GM12875 (cell line): Measurements from ENCODE around the gene PLA2G7.

Source experiments
- H3K4me3 ChIP-seq: one replicate; pipeline ENCODE4 v1.5.1; 2011; ENCODE audit warnings: low read depth, low read length, control low read depth
- TF ChIP-seq, protein P1 (sequence below): IDR thresholded peaks from 2 replicates; pipeline ENCODE4 v1.5.1; 2011; ENCODE audit warnings: low read depth, mild to moderate bottlenecking, control low read depth, inconsistent platforms, low read length, moderate library complexity, borderline replicate concordance; ENCODE audit not compliant: insufficient read depth

Gene PLA2G7

GRCh38 chr6:46715141-46715540 lies 20.0 kb downstream of the PLA2G7 start:
- H3K4me3 ChIP-seq: no peak overlapping the region
- TF ChIP-seq, protein P1, sequence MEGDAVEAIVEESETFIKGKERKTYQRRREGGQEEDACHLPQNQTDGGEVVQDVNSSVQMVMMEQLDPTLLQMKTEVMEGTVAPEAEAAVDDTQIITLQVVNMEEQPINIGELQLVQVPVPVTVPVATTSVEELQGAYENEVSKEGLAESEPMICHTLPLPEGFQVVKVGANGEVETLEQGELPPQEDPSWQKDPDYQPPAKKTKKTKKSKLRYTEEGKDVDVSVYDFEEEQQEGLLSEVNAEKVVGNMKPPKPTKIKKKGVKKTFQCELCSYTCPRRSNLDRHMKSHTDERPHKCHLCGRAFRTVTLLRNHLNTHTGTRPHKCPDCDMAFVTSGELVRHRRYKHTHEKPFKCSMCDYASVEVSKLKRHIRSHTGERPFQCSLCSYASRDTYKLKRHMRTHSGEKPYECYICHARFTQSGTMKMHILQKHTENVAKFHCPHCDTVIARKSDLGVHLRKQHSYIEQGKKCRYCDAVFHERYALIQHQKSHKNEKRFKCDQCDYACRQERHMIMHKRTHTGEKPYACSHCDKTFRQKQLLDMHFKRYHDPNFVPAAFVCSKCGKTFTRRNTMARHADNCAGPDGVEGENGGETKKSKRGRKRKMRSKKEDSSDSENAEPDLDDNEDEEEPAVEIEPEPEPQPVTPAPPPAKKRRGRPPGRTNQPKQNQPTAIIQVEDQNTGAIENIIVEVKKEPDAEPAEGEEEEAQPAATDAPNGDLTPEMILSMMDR: no peak

- H3K4me3 ChIP-seq: no peak overlapping the region
- TF ChIP-seq, protein P1: no peak
These were observed 23.7 kb downstream of the PLA2G7 start for GRCh38 chr6:46711491-46711890.

DNA sequence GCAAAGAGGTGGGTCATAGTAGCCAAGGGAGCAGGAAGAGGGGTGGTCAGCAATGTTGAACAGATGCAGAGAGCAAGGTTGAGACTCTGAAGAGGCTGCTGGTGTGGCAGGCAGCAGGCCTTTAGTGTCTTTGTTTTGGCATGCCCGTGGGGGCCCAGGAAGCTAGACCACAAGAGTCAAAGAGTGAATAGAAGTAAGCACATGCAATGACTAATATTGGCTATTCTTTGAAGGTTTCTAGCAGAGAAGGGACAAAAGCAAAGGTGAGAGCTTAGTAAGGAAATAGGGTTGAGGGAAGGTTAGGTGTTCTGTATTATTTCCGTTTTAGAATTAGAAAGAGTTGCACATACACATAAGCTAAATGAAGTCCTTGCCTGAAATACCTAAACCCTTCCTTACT lies 28.7 kb downstream of the PLA2G7 start:
- TF ChIP-seq, protein P1: no peak
- H3K4me3 ChIP-seq: no peak overlapping the region

- H3K4me3 ChIP-seq: no peak overlapping the region
- TF ChIP-seq, protein P1: no peak
These were observed 30.6 kb downstream of the PLA2G7 start for GRCh38 chr6:46704562-46704961.

DNA sequence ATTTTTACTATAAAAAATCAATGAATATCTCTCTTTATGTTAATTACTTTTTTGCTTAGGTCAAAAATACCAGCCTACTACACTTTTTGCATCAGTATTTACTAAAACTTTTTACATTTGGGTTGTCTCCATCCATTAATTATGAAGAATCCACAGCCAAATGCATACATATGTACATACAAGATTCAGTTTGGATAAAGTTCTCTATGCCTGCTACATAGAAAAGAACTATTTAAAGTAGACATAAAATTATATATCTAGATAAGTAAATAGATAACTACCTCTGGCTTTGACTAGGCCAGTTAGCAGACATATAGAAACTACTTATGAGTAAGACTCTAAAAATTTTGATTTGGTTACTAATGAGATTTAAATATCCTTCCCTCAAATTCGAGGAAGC lies 35.2 kb downstream of the PLA2G7 start:
- TF ChIP-seq, protein P1: no peak
- no peak overlapping the region for H3K4me3 ChIP-seq

GRCh38 chr6:46690911-46691451 lies 44.2 kb downstream of the PLA2G7 start:
- H3K4me3 ChIP-seq: no peak overlapping the region
- TF ChIP-seq, protein P1: no peak

DNA sequence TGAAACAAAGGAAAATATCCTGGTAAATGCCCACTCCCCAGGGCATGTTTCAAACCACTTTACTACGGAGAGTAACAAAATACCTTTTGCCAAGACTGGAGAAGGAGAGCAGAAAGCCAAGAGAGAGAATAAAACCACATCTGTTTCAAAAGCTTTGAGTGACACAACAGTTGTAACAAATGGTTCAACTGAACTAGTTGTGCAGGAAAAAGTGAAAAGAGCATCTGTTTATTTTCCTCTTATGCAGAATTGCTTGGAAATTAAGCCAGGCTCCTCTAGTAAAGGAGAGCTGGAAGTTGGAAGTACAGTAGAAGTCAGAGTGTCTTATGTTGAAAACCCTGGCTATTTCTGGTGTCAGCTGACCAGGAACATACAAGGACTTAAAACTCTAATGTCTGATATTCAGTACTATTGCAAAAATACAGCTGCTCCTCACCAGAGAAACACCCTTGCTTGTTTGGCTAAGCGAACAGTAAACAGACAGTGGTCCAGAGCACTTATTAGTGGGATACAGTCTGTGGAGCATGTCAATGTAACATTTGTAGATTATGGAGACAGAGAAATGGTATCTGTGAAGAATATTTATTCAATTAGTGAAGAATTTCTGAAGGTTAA lies 44.9 kb downstream of the PLA2G7 start:
- TF ChIP-seq, protein P1: no peak
- no peak overlapping the region for H3K4me3 ChIP-seq
